ENCODE results near the gene UNC5B. TPM values are rescaled to one million over a fixed set of nuclear protein-coding genes. Genes with fewer than 3 reads are reported as not detected.

UNC5B gene
- polyA plus RNA-seq, 3 donors = 0.04 to 0.72 TPM; not detected in 1

- Histone ChIP-seq H3K27me3 (ENCODE audit: control insufficient read depth in 2 of 2, insufficient read depth in 2 of 2, low read length in 2 of 2) (peaks cover 48 to 53% of the 10 kb centered on the region in 2 donors), H3K9me3 (replicated peaks in 1 of 2; ENCODE audit: control insufficient read depth in 1 of 2, insufficient read depth in 1 of 2, low read length in 2 of 2) (peaks cover 0 to 9% of the 10 kb centered on the region in 2 donors), H2AFZ (ENCODE audit: insufficient read depth, low read depth, low read length, poor library complexity, severe bottlenecking) (no peak overlapping the region), H3K27ac (ENCODE audit: low read depth in 1 of 2, low read length in 2 of 2) (no peak overlapping the region), H3K79me2 (ENCODE audit: insufficient read depth, low read length) (no peaks in the 10 kb centered on the region), H4K20me1 (ENCODE audit: insufficient read depth, low read length) (peaks cover 7% of the 10 kb centered on the region), H3K9ac (ENCODE audit: insufficient read depth, low read length, poor library complexity, severe bottlenecking) (no peak overlapping the region), H3K4me1 (ENCODE audit: control insufficient read depth in 1 of 2, insufficient read depth in 2 of 2, low read length in 2 of 2) (peaks cover 15 to 30% of the 10 kb centered on the region in 2 donors), H3K36me3 (replicated peaks in 1 of 2; ENCODE audit: control insufficient read depth in 1 of 2, insufficient read depth in 2 of 2, low read length in 2 of 2) (no peaks in the 10 kb centered on the region), H3K4me2 (replicated peaks; ENCODE audit: extremely low read depth, low read length, poor library complexity, severe bottlenecking) (no peak overlapping the region), H3K4me3 (replicated peaks in 1 of 3; ENCODE audit: low read depth in 2 of 3, low read length in 3 of 3) (no peak overlapping the region)
- Mint-ChIP-seq H3K27me3 (ENCODE audit: low read depth in 3 of 3) (peaks cover 57 to 60% (median 60%) of the 10 kb centered on the region in 3 donors), H3K27ac (peak overlapping the region in 2 of 7 donors; percentile 32 to 46), H3K4me1 (peaks cover 25% of the 10 kb centered on the region), H3K4me3 (peak overlapping the region in 1 of 2 donors; percentile 66), H3K36me3 (peaks cover 0 to 7% of the 10 kb centered on the region in 2 donors), H3K9me3 (peaks cover 0 to 20% (median 2%) of the 10 kb centered on the region in 7 donors)
- DNase-seq = no peak
- WGBS (ENCODE audit: insufficient coverage) = 36% methylated on average over 4 of the region's 5 CpGs
- no peak for TF ChIP-seq CTCF (IDR thresholded peaks at IDR 0.05)
- intact Hi-C loops (cut with micrococcal nuclease) = loop anchor here (5.0 kb wide), 1 partner anchor 283 kb away; no protein-coding TSS in a partner anchor
Measured at GRCh38 chr10:71209731-71210541, 2.4 kb upstream of the UNC5B start.

DNA sequence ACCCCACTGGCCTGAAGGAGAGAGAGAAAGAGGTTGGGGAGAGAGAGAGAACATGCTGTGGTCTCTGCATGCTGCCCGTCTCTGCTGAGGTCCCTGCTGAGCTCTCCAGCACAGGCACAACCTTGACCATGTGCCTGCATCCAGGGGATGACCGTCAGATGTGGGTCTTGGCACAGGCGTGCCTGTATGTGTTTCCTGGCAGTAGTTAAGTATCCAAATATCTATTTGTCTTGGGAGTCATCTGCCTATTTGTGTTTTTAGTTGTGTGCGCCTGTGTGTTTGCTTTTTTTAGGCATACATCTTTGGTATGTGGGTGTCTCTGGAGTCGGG lies 1.9 kb upstream of the UNC5B start:
- Mint-ChIP-seq H3K9me3 (peaks cover 0 to 20% (median 2%) of the 10 kb centered on the region in 7 donors), H3K27me3 (ENCODE audit: low read depth in 3 of 3) (peaks cover 63 to 66% (median 66%) of the 10 kb centered on the region in 3 donors), H3K36me3 (peaks cover 0 to 7% of the 10 kb centered on the region in 2 donors), H3K4me1 (peaks cover 25% of the 10 kb centered on the region), H3K4me3 (peak overlapping the region in 1 of 2 donors; percentile 66), H3K27ac (no peak overlapping the region)
- Histone ChIP-seq H3K4me3 (replicated peaks in 1 of 3; ENCODE audit: low read depth in 2 of 3, low read length in 3 of 3) (no peak overlapping the region), H3K9me3 (replicated peaks in 1 of 2; ENCODE audit: control insufficient read depth in 1 of 2, insufficient read depth in 1 of 2, low read length in 2 of 2) (peaks cover 0 to 9% of the 10 kb centered on the region in 2 donors), H3K4me1 (ENCODE audit: control insufficient read depth in 1 of 2, insufficient read depth in 2 of 2, low read length in 2 of 2) (peaks cover 15 to 30% of the 10 kb centered on the region in 2 donors), H3K79me2 (ENCODE audit: insufficient read depth, low read length) (no peaks in the 10 kb centered on the region), H3K4me2 (replicated peaks; ENCODE audit: extremely low read depth, low read length, poor library complexity, severe bottlenecking) (no peak overlapping the region), H3K9ac (ENCODE audit: insufficient read depth, low read length, poor library complexity, severe bottlenecking) (no peak overlapping the region), H3K27ac (ENCODE audit: low read depth in 1 of 2, low read length in 2 of 2) (no peak overlapping the region), H3K36me3 (replicated peaks in 1 of 2; ENCODE audit: control insufficient read depth in 1 of 2, insufficient read depth in 2 of 2, low read length in 2 of 2) (no peaks in the 10 kb centered on the region), H4K20me1 (ENCODE audit: insufficient read depth, low read length) (peaks cover 7% of the 10 kb centered on the region), H2AFZ (ENCODE audit: insufficient read depth, low read depth, low read length, poor library complexity, severe bottlenecking) (no peak overlapping the region), H3K27me3 (ENCODE audit: control insufficient read depth in 2 of 2, insufficient read depth in 2 of 2, low read length in 2 of 2) (peaks cover 54 to 59% of the 10 kb centered on the region in 2 donors)
- DNase-seq = no peak
- 84% methylated on average over 3 of the region's 5 CpGs for WGBS (ENCODE audit: insufficient coverage)
- no peak for TF ChIP-seq CTCF (IDR thresholded peaks at IDR 0.05)
- intact Hi-C loops (cut with micrococcal nuclease) = loop anchor here in 1 of 2 donors (5.0 kb wide), 1 partner anchor 283 kb away; no protein-coding TSS in a partner anchor

All from CD14-positive monocyte (primary cell).